Right ventricle myocardium superior (tissue), 1 donor: ENCODE results near the gene PCSK4. TPM values are rescaled to one million over a fixed set of nuclear protein-coding genes. Genes with fewer than 3 reads are reported as not detected.
"Not testable (repeated sequence)": the region's sequence is repeated elsewhere in the genome, so short reads cannot be mapped to it uniquely, and the experiment has no call there.

Experiments
- ATAC-seq: fragments of 200-7000 bp; cut with Tn5 transposase; one replicate; pipeline ENCODE4 v1.9.1; 2020; ENCODE audit warnings: mild to moderate bottlenecking; ENCODE audit not compliant: poor library complexity
- DNase-seq: peaks from one replicate; pipeline ENCODE4 v3.0.0-alpha.2; 2020
- intact Hi-C: fragments of 100-400 bp; cut with DNase I; formaldehyde crosslinking; loops from one replicate; pipeline ENCODE4 v1.11.2; 2022
- total RNA-seq: library from RNA; stranded (reverse); fragmentation: NEBNext Ultra II Directional; extraction: Animal tissue kit (Norgen Biotek cat#: 25700); gene quantifications from one replicate; pipeline ENCODE4 v1.2.1, GENCODE V29; 2021
- donor health status: DM: no; HTN: yes; CAD: no; lungs with severe emphysema.

PCSK4 gene
- total RNA-seq, 1 donor from 2014 or later: 1.4 TPM

GRCh38 chr19:1508507-1508856, 18.3 kb upstream of the PCSK4 start:
- ATAC-seq: no peak
- intact Hi-C loops: no loop called here
- no peak for DNase-seq

GRCh38 chr19:1507763-1508506, 17.8 kb upstream of the PCSK4 start:
- intact Hi-C loops: no loop called here
- DNase-seq (peak; percentile 95), ATAC-seq (peak; percentile 93)

GRCh38 chr19:1507192-1507660, 17.1 kb upstream of the PCSK4 start:
- ATAC-seq (no peak), DNase-seq (no peak)
- intact Hi-C loops: no loop called here

- intact Hi-C loops: no loop called here
- no peak for DNase-seq
- no peak for ATAC-seq
These were observed 16.1 kb upstream of the PCSK4 start for GRCh38 chr19:1505991-1506881.

GRCh38 chr19:1505012-1505411, 14.9 kb upstream of the PCSK4 start:
- no peak for ATAC-seq
- intact Hi-C loops: no loop called here
- no peak for DNase-seq

GRCh38 chr19:1503925-1504773, 14.0 kb upstream of the PCSK4 start:
- ATAC-seq (no peak), DNase-seq (no peak)
- intact Hi-C loops: no loop called here

GRCh38 chr19:1503089-1503924, 13.2 kb upstream of the PCSK4 start:
- intact Hi-C loops: no loop called here
- DNase-seq (peak; percentile 72), ATAC-seq (peak; percentile 7)

- no peak for DNase-seq
- no peak for ATAC-seq
- intact Hi-C loops: no loop called here
These were observed 12.4 kb upstream of the PCSK4 start for GRCh38 chr19:1502433-1503088.

- DNase-seq: no peak
- ATAC-seq: no peak
- intact Hi-C loops: no loop called here
These were observed 11.0 kb upstream of the PCSK4 start for GRCh38 chr19:1501200-1501595.

GRCh38 chr19:1499231-1499630, 9.1 kb upstream of the PCSK4 start:
- ATAC-seq, DNase-seq, intact Hi-C loops: not testable (repeated sequence)

GRCh38 chr19:1497578-1498235, 7.6 kb upstream of the PCSK4 start:
- ATAC-seq: no peak
- DNase-seq: no peak
- intact Hi-C loops: no loop called here

- intact Hi-C loops: no loop called here
- ATAC-seq: no peak
- DNase-seq: no peak
These were observed 6.8 kb upstream of the PCSK4 start for GRCh38 chr19:1496714-1497577.

- no peak for ATAC-seq
- DNase-seq: no peak
- intact Hi-C loops: no loop called here
These were observed 5.9 kb upstream of the PCSK4 start for GRCh38 chr19:1495799-1496713.

GRCh38 chr19:1495051-1495798, 5.1 kb upstream of the PCSK4 start:
- DNase-seq: no peak

More at GRCh38 chr19:1495051-1495798, 5.1 kb upstream of the PCSK4 start:
- intact Hi-C loops: no loop called here
- no peak for ATAC-seq
